HCT116 (cell line): ENCODE data around the gene ARHGEF19. TPM values are rescaled to one million over a fixed set of nuclear protein-coding genes. Genes with fewer than 3 reads are reported as not detected.

Experiments used
- ATAC-seq: fragments of 200-7000 bp; cut with Tn5 transposase; 2 replicates; pipeline ENCODE4 v1.9.1; 2020; ENCODE audit warnings: mild to moderate bottlenecking, moderate library complexity
- BruUV-seq: library from RNA; stranded (reverse); fragments of 400-500 nt; replicated peaks from 2 replicates; lab custom pipeline; 2021; lab: Mats Ljungman, UMichigan
- CTCF ChIA-PET: fragments of 300-600 bp; sonication (Branson Sonifier 250); formaldehyde crosslinking; loops from one replicate; lab custom pipeline; 2021; ENCODE audit warnings: antibody characterized with exemption; lab: Charles Lee
- POLR2A ChIA-PET: fragments of 300-600, 350-600 bp; sonication (Branson Sonifier 250); formaldehyde crosslinking; loops from one replicate; lab custom pipeline; 2021; ENCODE audit warnings: antibody characterized with exemption; lab: Charles Lee
- RAD21 ChIA-PET, 2 experiments: fragments of 300-600 bp; sonication (Branson Sonifier 250); formaldehyde crosslinking; loops; one replicate each; lab custom pipeline; 2023; ENCODE audit warnings: low total read pairs in 2 of 2; ENCODE audit not compliant: uncharacterized antibody in 2 of 2, unreplicated experiment in 2 of 2, low non-redundant PET in 1 of 2; lab: Charles Lee
- DNase-seq: peaks from one replicate; pipeline ENCODE4 v3.0.0-alpha.2; 2010; ENCODE audit warnings: low read depth, low spot score
- H2AFZ ChIP-seq: fragments of 200-600 bp; shearing (Covaris generic), sonication (generic); 2 replicates; pipeline ENCODE4 v1.6.1; 2017; ENCODE audit warnings: low read depth, mixed run types, mixed read lengths, antibody characterized with exemption, low read length; ENCODE audit not compliant: poor library complexity, severe bottlenecking
- H3K27ac ChIP-seq: 2 replicates; pipeline ENCODE4 v1.5.1; 2012; ENCODE audit warnings: low read depth, low read length
- H3K27me3 ChIP-seq: fragments of 200-600 bp; sonication (generic); 2 replicates; pipeline ENCODE4 v1.6.1; 2016; ENCODE audit warnings: mixed run types, low read length, mixed read lengths; ENCODE audit not compliant: insufficient read depth
- H3K36me3 ChIP-seq, 2 experiments: fragments of 200-500 bp in 1 of 2; fragments of 200-600 bp in 1 of 2; sonication (Bioruptor generic) in 1 of 2; sonication (generic) in 1 of 2; 2 replicates each; pipeline versions ENCODE4 v1.5.1 to v1.6.1; 2014 to 2016; ENCODE audit warnings: low read length in 2 of 2, inconsistent platforms in 1 of 2, mixed read lengths in 1 of 2, mixed run types in 1 of 2; ENCODE audit not compliant: insufficient read depth in 2 of 2, control insufficient read depth in 1 of 2
- H3K4me1 ChIP-seq, 2 experiments: fragments of 200-600 bp in 1 of 2; sonication (generic) in 1 of 2; 2 replicates each; pipeline versions ENCODE4 v1.5.1 to v1.6.1; 2012 to 2017; ENCODE audit warnings: low read length in 2 of 2, inconsistent platforms in 1 of 2, mild to moderate bottlenecking in 1 of 2, mixed read lengths in 1 of 2, mixed run types in 1 of 2, moderate library complexity in 1 of 2; ENCODE audit not compliant: insufficient read depth in 2 of 2, control insufficient read depth in 1 of 2
- H3K4me2 ChIP-seq: fragments of 200-600 bp; sonication (generic); 2 replicates; pipeline ENCODE4 v1.6.1; 2017; ENCODE audit warnings: mixed run types, low read length, mixed read lengths
- H3K4me3 ChIP-seq, 2 experiments: fragments of 200-600 bp in 1 of 2; sonication (generic) in 1 of 2; replicated peaks in 1 of 2; 2 replicates each; pipeline ENCODE4 v1.5.1; 2011 to 2016; ENCODE audit warnings: low read length in 2 of 2, control low read depth in 1 of 2, low read depth in 1 of 2, mild to moderate bottlenecking in 1 of 2, mixed read lengths in 1 of 2, mixed run types in 1 of 2
- H3K79me2 ChIP-seq: fragments of 200-600 bp; sonication (generic); 2 replicates; pipeline ENCODE4 v1.6.1; 2017; ENCODE audit warnings: mild to moderate bottlenecking, mixed run types, low read length, moderate library complexity, mixed read lengths; ENCODE audit not compliant: insufficient read depth
- H3K9ac ChIP-seq: fragments of 200-600 bp; sonication (generic); 2 replicates; pipeline ENCODE4 v1.6.1; 2016; ENCODE audit warnings: low read length, mixed read lengths
- H3K9me2 ChIP-seq: fragments of 200-600 bp; sonication (generic), shearing (Covaris generic); 2 replicates; pipeline ENCODE4 v1.6.1; 2017; ENCODE audit warnings: mixed run types, mild to moderate bottlenecking, moderate library complexity; ENCODE audit not compliant: insufficient read depth
- H3K9me3 ChIP-seq, 2 experiments: fragments of 200-500 bp in 1 of 2; fragments of 200-600 bp in 1 of 2; sonication (Bioruptor generic) in 1 of 2; sonication (generic) in 1 of 2; 2 replicates each; pipeline ENCODE4 v1.6.1; 2014 to 2017; ENCODE audit warnings: low read length in 2 of 2, mixed read lengths in 2 of 2, inconsistent platforms in 1 of 2, low read depth in 1 of 2, mild to moderate bottlenecking in 1 of 2, mixed run types in 1 of 2, moderate library complexity in 1 of 2; ENCODE audit not compliant: control insufficient read depth in 1 of 2, insufficient read depth in 1 of 2
- H4K20me1 ChIP-seq: fragments of 200-600 bp; sonication (generic), shearing (Covaris generic); 2 replicates; pipeline ENCODE4 v1.6.1; 2017; ENCODE audit warnings: mixed run types, mild to moderate bottlenecking, moderate library complexity; ENCODE audit not compliant: insufficient read depth
- ATF3 ChIP-seq: IDR thresholded peaks from 2 replicates; pipeline ENCODE4 v1.6.1; 2012
- CBX3 ChIP-seq: IDR thresholded peaks from 2 replicates; pipeline ENCODE4 v1.6.1; 2012; ENCODE audit warnings: low read depth
- CEBPB ChIP-seq: IDR thresholded peaks from 2 replicates; pipeline ENCODE4 v1.6.1; 2012; ENCODE audit warnings: low read depth
- CTCF ChIP-seq, 3 experiments: fragments of 200-600 bp in 1 of 3; sonication (generic) in 1 of 3; IDR thresholded peaks in 2 of 3; conservative IDR thresholded peaks in 1 of 3; 2 replicates each; pipeline ENCODE4 v1.5.1; 2012 to 2017; ENCODE audit warnings: low read depth in 2 of 3, low read length in 2 of 3, antibody characterized with exemption in 1 of 3, borderline replicate concordance in 1 of 3, control low read depth in 1 of 3, mild to moderate bottlenecking in 1 of 3, mixed read lengths in 1 of 3, mixed run types in 1 of 3, moderate library complexity in 1 of 3; ENCODE audit not compliant: insufficient read depth in 1 of 3
- EGR1 ChIP-seq: IDR thresholded peaks from 2 replicates; pipeline ENCODE4 v1.6.1; 2012; ENCODE audit warnings: low read depth
- EZH2 ChIP-seq: fragments of 200-600 bp; sonication (generic); IDR thresholded peaks from 2 replicates; pipeline ENCODE4 v1.6.1; 2017; ENCODE audit warnings: antibody characterized with exemption, mixed run types
- FOSL1 ChIP-seq: IDR thresholded peaks from 2 replicates; pipeline ENCODE4 v1.6.1; 2012; ENCODE audit warnings: low read depth
- POLR2A ChIP-seq: IDR thresholded peaks from 2 replicates; pipeline ENCODE4 v1.7.0; 2011; ENCODE audit warnings: borderline replicate concordance; ENCODE audit not compliant: insufficient read depth, insufficient read length; ENCODE audit errors: extremely low read depth
- POLR2AphosphoS5 ChIP-seq: IDR thresholded peaks from 2 replicates; pipeline ENCODE4 v1.6.1; 2011; ENCODE audit warnings: mild to moderate bottlenecking, low read depth, low read length, moderate library complexity
- SP1 ChIP-seq: IDR thresholded peaks from 2 replicates; pipeline ENCODE4 v1.6.1; 2012; ENCODE audit warnings: low read depth
- SRF ChIP-seq: IDR thresholded peaks from 2 replicates; pipeline ENCODE4 v1.6.1; 2012; ENCODE audit warnings: low read depth
- TCF7L2 ChIP-seq: IDR thresholded peaks from 2 replicates; pipeline ENCODE4 v1.7.0; 2011; ENCODE audit warnings: borderline replicate concordance, inconsistent platforms; ENCODE audit not compliant: insufficient read depth, insufficient read length; ENCODE audit errors: extremely low read depth
- YY1 ChIP-seq: IDR thresholded peaks from 2 replicates; pipeline ENCODE4 v1.6.1; 2011; ENCODE audit warnings: low read length, low read depth, moderate library complexity, mild to moderate bottlenecking; ENCODE audit not compliant: insufficient replicate concordance; ENCODE audit errors: extremely low read depth
- intact Hi-C: fragments of 100-400 bp; cut with micrococcal nuclease; formaldehyde crosslinking; loops from 2 replicates; pipeline ENCODE4 v1.10.0; 2022
- total RNA-seq: library from RNA; stranded (reverse); gene quantifications from one replicate; pipeline ENCODE4 v1.2.1, GENCODE V29; 2021; ENCODE audit not compliant: unreplicated experiment

ARHGEF19 gene
- total RNA-seq, 1 experiment from 2014 or later, result 59.7 TPM

GRCh38 chr1:16230744-16231143 is 18.3 kb upstream of the ARHGEF19 start (continued):
- no peak for TF ChIP-seq YY1
- TF ChIP-seq, all 23 proteins: peak for 0

- ChIA-PET CTCF (no interaction called here), POLR2A (interaction anchor here (1.0 kb wide), 1 partner anchor 23 kb away, joined by 3 read pairs; no protein-coding TSS in a partner anchor), RAD21 (no interaction called here)
- DNase-seq (no peak), ATAC-seq (no peak)
- no peak overlapping the region for H2AFZ ChIP-seq
- H3K9me3 ChIP-seq, result no peaks in the 10 kb centered on the region
- no peak overlapping the region for H3K27ac ChIP-seq
- no peaks in the 10 kb centered on the region for H3K9me2 ChIP-seq
- H3K4me3 ChIP-seq, result no peak overlapping the region
- TF ChIP-seq POLR2AphosphoS5 (no peak), FOSL1 (no peak)
- H3K79me2 ChIP-seq, result no peaks in the 10 kb centered on the region; the same call in 1 of the 2 replicates
- H3K4me2 ChIP-seq, result no peak overlapping the region
- intact Hi-C loops, result no loop called here
- H3K27me3 ChIP-seq, result no peaks in the 10 kb centered on the region
- peaks cover under 1 to 5% of the 10 kb centered on the region in 2 experiments; a peak in 3 of 4 replicates for H3K4me1 ChIP-seq
- no peaks in the 10 kb centered on the region for H3K36me3 ChIP-seq
- no TSS peak for BruUV-seq
- no peak overlapping the region for H3K9ac ChIP-seq
- no peaks in the 10 kb centered on the region for H4K20me1 ChIP-seq
Observed at GRCh38 chr1:16229976-16230740, 17.7 kb upstream of the ARHGEF19 start.

GRCh38 chr1:16226490-16227179 is 14.2 kb upstream of the ARHGEF19 start:
- no peak overlapping the region for H3K27ac ChIP-seq
- H3K4me3 ChIP-seq, result no peak overlapping the region
- peaks cover 0 to 1% of the 10 kb centered on the region in 2 experiments; a peak in 1 of 4 replicates for H3K4me1 ChIP-seq
- H3K9ac ChIP-seq, result no peak overlapping the region
- CTCF ChIA-PET, result no interaction called here
- intact Hi-C loops, result no loop called here
- ATAC-seq, result no peak
- no peak for DNase-seq
- POLR2A ChIA-PET, result no interaction called here
- RAD21 ChIA-PET, result no interaction called here
- TF ChIP-seq EGR1 (no peak), YY1 (no peak), FOSL1 (no peak), ATF3 (no peak), SP1 (no peak), CTCF (IDR thresholded peaks at IDR 0.05 in 2 of 3, conservative IDR thresholded peaks at IDR 0.05 in 1 of 3; ENCODE audit: borderline replicate concordance in 1 of 3, insufficient read depth in 1 of 3, low read depth in 2 of 3, low read length in 2 of 3) (no peak), TCF7L2 (no peak), SRF (no peak), EZH2 (no peak), POLR2A (no peak), CEBPB (no peak), CBX3 (no peak)
- no peaks in the 10 kb centered on the region for H3K36me3 ChIP-seq
- no peaks in the 10 kb centered on the region for H3K9me2 ChIP-seq
- H3K4me2 ChIP-seq, result no peak overlapping the region
- no peak overlapping the region for H2AFZ ChIP-seq
- BruUV-seq, result no TSS peak
- H3K9me3 ChIP-seq, result no peaks in the 10 kb centered on the region
- H3K27me3 ChIP-seq, result no peaks in the 10 kb centered on the region
- H3K79me2 ChIP-seq, result no peaks in the 10 kb centered on the region
- H4K20me1 ChIP-seq, result no peaks in the 10 kb centered on the region
